MM.1S (cell line): Measurements from ENCODE around the gene NHLRC1.

Experiments
- EZH2 ChIP-seq: fragments of 300-600 bp; sonication (generic); optimal IDR thresholded peaks from 2 replicates; pipeline ENCODE3; 2017; ENCODE audit warnings: low read depth, mild to moderate bottlenecking, antibody characterized with exemption, low read length, mixed read lengths
- TF ChIP-seq, protein P1 (sequence below): fragments of 300-600 bp; sonication (generic); IDR thresholded peaks from 2 replicates; pipeline ENCODE4 v1.5.1; 2016; ENCODE audit warnings: antibody characterized with exemption, low read length, mixed read lengths

DNA sequence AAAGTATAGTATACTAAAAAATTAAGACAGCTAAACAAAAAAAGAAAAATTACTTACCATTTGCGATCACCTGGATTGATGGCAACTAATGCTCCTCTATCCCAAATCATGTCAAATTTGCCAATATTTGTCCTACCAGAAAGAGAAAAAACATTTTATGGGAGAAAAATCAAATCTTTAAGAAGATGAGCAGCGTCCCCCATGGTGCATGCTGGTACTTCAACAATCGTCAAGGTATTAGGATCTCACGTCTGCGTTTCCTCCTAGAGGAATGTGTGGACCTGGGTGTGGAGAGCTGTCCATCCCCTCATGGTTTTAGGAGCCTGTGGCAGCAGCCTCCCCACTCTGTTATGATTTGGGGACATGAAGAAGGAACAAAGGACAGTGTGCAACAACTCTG lies 16.4 kb upstream of the NHLRC1 start:
- TF ChIP-seq, protein P1, sequence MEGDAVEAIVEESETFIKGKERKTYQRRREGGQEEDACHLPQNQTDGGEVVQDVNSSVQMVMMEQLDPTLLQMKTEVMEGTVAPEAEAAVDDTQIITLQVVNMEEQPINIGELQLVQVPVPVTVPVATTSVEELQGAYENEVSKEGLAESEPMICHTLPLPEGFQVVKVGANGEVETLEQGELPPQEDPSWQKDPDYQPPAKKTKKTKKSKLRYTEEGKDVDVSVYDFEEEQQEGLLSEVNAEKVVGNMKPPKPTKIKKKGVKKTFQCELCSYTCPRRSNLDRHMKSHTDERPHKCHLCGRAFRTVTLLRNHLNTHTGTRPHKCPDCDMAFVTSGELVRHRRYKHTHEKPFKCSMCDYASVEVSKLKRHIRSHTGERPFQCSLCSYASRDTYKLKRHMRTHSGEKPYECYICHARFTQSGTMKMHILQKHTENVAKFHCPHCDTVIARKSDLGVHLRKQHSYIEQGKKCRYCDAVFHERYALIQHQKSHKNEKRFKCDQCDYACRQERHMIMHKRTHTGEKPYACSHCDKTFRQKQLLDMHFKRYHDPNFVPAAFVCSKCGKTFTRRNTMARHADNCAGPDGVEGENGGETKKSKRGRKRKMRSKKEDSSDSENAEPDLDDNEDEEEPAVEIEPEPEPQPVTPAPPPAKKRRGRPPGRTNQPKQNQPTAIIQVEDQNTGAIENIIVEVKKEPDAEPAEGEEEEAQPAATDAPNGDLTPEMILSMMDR, result no peak
- TF ChIP-seq EZH2, result no peak
